Dedifferentiated amniotic fluid mesenchymal stem cell (primary cell): ENCODE data around the gene TCN2.
"Not testable (repeated sequence)": the region's sequence is repeated elsewhere in the genome, so short reads cannot be mapped to it uniquely, and the experiment has no call there.

Experiments used
- DNase-seq: peaks from one replicate; pipeline ENCODE4 v3.0.0-alpha.2; 2016; ENCODE audit errors: extremely low spot score

The TCN2 gene

DNA sequence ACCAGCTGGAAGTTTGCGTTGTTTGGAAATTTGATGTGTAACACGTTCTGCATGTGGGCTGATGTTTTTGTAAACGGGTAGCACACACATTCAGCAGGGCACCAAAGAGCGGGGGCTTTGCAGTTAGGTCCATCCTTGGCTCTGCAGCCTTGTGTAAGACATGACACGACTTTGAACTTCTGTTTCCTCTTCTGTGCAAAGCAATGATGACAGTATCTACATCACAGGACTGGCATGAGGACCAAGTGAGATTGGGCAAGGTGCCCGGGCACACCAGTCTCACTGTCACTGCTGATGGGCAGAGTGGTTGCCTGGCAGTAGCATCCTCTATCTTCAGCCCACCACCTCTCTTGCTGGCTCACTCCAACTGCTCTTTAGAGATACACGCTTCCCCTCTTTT is 3.3 kb downstream of the TCN2 start:
- no peak for DNase-seq

DNA sequence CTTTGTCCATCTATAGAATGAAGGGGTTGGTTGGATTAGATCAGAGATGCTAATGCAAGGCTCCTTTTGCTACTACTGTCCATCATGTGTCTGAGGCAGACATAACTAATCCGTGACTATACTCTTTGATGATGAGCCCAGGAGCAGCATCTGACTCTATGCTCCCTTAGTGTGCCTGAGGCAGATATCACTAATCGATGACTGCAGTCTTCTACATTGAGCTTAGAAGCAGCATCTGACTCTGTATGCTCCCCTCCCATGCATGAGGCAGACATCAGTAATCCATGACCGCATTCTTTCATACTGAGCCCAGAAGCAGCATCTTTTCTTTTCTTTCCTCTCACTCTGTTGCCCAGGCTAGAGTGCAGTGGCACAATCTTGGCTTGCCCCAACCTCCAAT is 4.2 kb downstream of the TCN2 start:
- DNase-seq, result no peak

DNA sequence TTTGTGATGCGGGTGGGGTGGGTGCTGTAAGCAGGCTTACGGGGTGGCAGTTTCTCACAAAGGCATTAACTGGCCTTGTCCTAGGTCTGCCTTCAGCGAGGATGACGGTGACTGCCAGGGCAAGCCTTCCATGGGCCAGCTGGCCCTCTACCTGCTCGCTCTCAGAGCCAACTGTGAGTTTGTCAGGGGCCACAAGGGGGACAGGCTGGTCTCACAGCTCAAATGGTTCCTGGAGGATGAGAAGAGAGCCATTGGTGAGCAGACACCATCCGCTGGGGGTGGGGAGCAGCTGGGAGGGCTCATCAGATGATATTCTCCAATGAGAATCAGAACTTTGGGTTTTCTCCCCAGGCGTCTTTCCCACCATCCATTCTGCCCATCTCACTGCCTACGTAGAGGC is 5.8 kb downstream of the TCN2 start:
- DNase-seq, result no peak

DNA sequence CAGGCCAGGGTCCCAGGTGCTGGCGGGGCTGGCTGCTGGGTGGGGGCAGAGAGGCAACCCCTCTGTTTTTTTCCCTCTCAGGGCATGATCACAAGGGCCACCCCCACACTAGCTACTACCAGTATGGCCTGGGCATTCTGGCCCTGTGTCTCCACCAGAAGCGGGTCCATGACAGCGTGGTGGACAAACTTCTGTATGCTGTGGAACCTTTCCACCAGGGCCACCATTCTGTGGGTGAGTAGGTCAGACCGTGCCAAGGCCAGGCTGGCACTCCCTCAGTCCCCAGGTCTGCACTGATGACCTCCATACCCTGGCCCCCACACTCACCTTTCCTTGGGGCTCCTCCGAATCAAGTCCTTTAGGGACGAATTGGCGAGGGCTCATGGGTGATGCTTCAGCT is 7.3 kb downstream of the TCN2 start:
- DNase-seq, result no peak

- no peak for DNase-seq
Measured at GRCh38 chr22:30614879-30615278, 7.9 kb downstream of the TCN2 start.

GRCh38 chr22:30615543-30615954 is 8.6 kb downstream of the TCN2 start:
- DNase-seq, result no peak

- no peak for DNase-seq
Measured at GRCh38 chr22:30617819-30618218, 10.8 kb downstream of the TCN2 start.

GRCh38 chr22:30619909-30620308 is 12.9 kb downstream of the TCN2 start:
- DNase-seq, result not testable (repeated sequence)

DNA sequence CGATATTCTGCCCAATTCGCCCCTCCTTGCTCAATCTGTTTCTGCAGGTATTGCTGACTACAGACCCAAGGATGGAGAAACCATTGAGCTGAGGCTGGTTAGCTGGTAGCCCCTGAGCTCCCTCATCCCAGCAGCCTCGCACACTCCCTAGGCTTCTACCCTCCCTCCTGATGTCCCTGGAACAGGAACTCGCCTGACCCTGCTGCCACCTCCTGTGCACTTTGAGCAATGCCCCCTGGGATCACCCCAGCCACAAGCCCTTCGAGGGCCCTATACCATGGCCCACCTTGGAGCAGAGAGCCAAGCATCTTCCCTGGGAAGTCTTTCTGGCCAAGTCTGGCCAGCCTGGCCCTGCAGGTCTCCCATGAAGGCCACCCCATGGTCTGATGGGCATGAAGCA is 19.4 kb downstream of the TCN2 start:
- DNase-seq, result no peak

GRCh38 chr22:30627471-30627870 is 20.5 kb downstream of the TCN2 start:
- DNase-seq, result no peak

GRCh38 chr22:30628491-30628890 is 21.5 kb downstream of the TCN2 start:
- DNase-seq, result no peak

DNA sequence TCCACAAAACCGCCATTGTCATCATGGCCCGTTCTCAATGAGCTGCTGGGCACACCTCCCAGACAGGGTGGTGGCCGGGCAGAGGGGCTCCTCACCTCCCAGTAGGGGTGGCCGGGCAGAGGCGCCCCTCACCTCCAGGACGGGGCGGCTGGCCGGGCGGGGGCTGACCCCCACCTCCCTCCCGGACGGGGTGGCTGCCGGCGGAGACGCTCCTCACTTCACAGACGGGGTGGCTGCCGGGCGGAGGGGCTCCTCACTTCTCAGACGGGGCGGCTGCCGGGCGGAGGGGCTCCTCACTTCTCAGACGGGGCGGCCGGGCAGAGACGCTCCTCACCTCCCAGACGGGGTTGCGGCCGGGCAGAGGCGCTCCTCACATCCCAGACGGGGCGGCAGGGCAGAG is 24.5 kb downstream of the TCN2 start:
- DNase-seq, result not testable (repeated sequence)

DNA sequence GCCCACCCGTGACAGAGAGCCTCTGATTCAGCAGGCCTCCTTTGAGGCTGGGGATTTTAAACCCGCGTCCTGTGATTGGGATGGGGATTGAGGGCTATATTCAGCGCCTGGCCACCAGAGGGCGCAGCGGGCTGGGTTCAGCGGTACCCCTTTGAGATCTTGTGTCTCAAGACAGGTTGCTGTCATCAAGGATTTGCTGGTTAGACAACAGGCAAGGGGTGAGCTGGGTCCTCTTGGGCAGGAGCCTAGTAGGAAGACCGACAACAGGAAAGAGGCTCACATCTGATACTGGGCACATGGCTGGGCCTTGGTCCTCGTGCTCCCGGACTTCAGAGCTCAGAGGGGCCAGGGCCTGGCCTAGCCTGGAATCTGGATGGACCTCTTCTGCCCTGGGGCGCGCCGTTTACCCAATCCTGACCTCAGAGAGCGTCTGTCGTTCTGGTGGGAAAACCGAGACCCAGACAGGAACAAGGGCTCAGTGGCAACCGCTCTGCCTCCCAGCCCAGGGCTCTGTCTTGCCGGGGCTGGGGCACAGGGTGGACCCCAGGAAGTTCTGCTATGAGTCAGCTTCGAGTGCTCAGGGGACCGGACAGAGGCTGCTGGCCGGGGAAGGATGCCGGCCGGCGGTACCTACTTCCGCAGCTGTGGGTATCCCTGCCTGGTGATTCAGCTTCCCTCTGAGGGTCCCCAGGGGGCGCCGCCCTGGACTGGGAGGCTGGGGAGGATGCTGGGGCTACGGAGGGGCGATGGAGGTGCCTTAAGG is 27.7 kb downstream of the TCN2 start:
- peak; percentile 88 for DNase-seq

DNA sequence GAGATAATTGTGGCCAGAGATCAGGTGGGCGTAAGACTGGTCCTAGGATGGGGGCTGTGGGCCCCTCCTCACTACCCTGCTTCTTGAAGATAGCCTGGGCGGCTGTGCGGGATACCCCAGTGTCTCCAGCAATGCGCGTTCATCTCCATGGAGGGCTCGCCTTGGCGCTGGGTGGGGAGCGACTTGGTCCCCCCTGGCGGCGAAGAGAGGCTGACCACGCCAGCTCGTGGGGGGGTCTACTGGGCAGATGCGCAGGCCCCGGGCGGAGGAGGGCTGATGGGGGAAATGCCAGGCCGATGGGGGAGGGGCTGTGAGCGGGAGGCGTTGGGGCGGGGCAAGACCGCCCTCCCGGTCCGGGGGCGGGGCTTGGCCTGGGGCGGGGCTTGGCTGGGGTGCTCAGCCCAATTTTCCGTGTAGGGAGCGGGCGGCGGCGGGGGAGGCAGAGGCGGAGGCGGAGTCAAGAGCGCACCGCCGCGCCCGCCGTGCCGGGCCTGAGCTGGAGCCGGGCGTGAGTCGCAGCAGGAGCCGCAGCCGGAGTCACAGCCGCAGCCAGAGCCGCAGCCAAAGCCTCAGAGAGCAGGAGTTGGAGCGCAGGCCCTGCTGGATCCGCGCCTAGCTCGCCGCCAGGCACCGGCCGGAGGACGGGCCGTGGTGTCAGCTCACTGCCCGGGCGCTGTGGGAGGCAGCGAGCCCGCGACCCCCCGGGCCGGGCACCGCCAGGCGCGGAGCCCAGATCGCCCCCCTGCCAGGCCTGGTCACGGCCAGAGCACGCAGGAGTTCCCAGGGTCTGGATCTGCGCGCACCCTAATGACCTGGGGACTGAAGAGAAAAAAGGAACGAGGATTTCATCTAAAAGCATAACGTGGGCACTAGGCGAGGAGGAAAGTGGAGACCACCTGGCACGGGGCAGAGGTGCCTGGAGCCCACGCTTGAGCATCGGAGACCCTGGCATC is 28.6 kb downstream of the TCN2 start, which contains the start of gene SLC35E4:
SLC35E4 (plus strand) TSS at position 509 of the 953 bp plus-strand sequence. CDS start 670 bp downstream, outside the sequence.
- DNase-seq, result peak; percentile 75

GRCh38 chr22:30636226-30637077 is 29.5 kb downstream of the TCN2 start:
- no peak for DNase-seq

- no peak for DNase-seq
Measured at GRCh38 chr22:30637701-30638114, 30.7 kb downstream of the TCN2 start.

DNA sequence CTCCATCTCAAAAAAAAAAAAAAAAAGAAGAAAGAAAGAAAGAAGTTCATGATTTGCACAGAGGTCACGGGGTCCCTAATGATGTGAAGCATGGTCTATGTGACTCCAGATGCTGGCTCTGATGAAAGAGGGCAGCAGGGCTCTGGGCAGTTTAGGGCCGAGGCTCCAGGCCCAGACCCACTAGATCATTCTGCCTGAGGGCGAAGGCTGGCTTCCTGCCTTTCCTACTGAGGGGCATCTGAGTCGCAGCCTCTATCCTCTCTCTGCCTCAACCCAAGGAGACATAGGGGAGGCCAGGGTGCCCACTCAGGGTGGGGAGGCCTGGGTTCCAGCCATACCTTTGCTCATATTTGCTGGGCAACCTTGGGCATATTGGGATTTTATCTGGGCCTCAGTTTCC is 33.4 kb downstream of the TCN2 start:
- DNase-seq, result no peak

DNA sequence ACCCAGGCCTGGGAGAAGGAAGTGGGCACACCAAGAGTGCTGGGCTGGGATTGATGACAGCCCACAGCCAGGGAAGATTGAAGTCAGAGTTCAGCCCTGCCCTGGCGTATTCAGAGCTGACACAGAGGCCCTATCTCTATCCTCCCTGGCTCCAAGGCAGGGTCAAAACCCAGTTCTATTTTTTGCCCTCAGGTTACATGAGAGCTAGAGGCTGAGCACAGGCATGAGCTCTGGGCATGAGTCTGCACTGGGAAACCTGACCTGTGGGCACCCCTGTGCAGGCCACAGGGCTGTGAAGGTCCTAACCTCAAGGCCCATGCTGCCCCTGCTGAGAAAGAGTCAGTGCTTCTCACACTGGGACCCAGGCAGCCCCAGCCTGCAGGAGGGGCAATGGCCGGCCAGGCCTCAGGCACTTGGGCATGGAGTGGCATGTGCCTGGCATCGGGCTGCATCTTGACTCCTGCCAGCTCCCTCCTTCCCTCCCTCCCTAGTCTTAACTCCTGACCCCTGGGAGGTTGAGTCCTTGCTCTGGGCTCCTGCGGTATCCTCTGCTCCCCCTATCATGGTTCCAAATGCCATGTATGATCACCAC is 34.0 kb downstream of the TCN2 start:
- DNase-seq, result no peak

GRCh38 chr22:30643055-30643875 is 36.3 kb downstream of the TCN2 start:
- no peak for DNase-seq

- no peak for DNase-seq
Measured at GRCh38 chr22:30646518-30647160, 39.7 kb downstream of the TCN2 start.
